CD4-positive, alpha-beta T cell treated with Interleukin-6 for 4 hours (primary cell): ENCODE measurements around the gene SRPK3.
"Not testable (repeated sequence)": the region's sequence is repeated elsewhere in the genome, so short reads cannot be mapped to it uniquely, and the experiment has no call there.

ENCODE experiments used
- DNase-seq: peaks from one replicate; pipeline ENCODE4 v3.0.0-alpha.2; 2020; ENCODE audit warnings: mixed read lengths

Gene SRPK3

DNA sequence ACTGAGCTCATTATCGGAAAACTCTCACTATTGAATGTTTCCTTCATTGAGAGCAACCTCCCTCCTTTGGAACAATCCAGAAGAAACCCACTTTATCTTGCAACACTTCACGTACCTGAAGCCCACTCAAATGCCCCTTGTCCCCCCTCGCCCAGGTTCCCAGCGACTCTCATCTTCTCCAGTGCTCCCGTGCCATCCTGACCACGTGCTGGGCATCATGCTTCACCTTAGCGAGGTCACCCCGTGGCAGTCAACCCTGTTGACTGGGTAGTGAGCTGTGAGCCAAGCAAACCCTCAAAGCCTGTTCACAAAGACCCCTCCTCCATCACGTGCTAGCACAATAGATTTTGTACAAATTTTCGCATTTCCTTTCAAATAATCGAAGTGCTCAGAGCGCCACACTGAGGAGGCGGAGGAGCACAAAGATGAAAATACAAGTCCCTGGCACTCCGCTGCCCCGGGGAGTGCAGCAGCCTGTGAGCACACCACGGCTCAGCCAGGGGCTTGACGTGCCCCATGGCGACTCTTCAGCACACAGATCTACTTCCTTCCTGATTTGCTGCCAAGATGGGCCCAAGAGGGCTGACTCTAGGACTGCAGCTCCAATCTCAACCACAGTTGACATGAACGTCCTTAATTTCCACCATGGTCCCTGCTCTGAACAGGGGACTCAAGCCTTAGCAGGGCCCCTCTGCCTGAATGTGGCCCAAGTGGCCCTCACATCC, 33.9 kb downstream of the SRPK3 start:
- DNase-seq, result no peak

DNA sequence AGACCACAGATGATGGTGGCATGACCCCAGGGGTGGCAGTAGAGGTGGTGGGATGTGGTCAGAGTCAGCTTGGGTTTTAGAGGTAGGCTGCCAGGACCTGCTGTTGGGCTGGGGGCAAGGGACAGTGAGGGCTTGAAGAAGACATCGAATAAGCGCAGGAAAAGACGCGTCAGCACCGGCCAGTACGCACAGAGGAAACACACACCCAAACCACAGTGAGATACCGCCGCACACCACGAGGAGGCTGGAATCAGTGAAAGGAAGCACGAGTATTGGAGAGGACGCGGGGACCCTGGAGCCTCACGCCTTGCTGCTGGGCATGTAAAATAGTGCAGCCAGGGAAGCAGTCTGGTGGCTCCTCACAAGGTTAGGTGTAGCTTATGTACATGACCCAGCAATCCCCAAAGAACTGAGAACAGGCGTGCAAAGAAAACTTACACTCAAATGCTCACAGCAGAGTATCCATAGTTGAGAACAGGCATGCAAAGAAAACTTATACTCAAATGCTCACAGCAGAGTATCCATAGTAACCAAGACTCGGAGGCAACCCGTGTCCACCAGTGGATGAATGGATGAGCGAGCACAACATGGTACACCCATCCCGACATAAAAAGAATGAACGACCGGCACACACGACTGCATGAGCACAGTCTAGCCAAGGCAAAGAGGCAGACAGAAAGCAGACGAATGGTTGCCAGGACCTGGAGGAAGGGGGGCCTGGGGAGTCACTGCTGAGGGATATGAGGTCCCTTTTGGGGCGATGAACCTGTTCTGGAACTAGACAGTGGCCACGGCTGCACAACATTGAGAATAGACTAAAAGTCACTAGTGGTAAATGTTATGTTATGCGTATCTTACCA, 36.2 kb downstream of the SRPK3 start:
- peak; percentile 53 for DNase-seq

DNA sequence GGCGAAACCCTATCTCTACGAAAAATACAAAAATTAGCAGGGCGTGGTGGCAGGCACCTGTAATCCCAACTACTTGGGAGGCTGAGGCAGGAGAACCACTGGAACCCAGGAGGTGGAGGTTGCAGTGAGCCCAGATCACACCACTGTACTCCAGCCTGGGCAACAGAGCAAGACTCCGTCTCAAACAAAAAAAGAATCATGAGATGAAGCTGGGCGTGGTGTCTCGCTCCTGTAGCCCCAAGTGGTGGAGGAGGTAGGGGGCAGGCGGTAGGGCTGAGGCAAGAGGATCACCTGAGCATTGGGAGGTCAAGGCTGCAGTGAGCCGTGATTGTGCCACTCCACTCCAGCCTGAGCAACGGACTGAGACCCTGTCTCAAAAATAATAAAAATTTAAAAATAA, 37.2 kb downstream of the SRPK3 start:
- not testable (repeated sequence) for DNase-seq

DNA sequence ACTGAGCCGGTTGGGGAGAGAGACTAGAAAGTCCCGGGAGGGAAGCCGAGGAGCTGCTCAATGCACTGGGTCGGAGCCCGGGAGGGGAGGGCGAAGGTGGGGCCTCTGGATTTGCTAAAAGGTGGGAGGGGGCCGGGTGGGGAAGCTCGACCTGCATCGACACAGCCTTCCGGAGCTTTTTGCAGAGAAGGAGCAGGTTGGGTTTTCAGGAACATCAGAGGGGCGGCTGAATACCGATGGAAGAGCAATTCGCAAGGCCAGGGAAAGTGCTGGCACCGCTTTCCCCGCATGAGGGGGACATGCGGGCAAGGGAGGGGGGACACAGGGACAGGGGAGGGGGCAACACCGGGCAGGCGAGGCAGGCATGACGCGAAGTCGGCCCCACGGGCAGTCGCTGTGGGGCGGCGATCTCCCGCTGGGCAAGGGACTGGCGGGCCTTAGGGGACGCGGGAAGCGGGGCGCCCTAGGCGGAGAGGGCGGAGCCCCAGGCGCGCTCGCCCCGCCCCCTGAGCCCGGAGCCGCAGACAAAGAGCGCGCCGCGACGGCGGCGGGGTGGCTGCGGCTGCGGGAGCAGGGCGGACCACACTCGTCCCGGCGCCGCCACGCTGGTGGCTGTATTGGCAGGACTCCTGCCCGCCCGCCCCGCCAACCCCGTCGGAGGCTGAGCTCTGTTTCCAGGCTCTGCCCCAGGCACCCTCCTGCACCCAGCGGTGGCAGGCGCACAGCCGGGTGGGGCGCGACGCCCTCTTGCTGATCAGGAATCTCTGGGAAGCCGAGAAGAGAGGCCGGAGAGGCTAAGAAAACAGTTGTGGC, 37.9 kb downstream of the SRPK3 start:
- peak; percentile 73 for DNase-seq

DNA sequence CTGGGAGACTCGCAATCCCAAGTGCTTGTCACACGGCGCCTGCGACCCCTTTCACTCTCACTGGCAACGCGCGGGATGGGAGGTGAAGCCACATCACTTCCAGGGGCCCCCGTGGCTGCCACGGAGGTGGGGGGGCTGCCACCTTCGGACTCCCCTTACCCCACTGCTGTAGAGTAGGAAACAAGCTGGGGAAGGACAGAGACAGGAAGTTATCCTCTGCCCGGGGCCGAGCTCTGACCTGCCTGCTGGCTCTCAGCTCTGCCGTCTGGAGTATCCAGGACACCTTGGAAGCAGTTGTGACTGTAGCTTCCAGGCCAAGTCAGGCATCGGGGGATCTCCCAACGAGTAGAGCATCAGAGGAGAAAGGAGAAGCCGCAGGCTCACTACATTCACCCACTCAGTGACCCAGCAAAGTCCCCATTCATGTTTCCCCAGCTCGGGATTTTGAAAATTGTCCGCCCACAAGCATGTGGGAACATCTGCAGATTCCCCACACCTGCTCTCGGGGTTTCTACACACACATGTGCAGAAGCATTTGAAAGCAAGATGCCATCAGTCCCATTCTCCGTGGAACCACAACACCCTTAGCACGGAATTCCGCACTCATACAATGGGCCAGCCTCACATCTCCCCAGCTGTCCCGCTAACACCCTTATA, 38.7 kb downstream of the SRPK3 start:
- DNase-seq, result no peak

DNA sequence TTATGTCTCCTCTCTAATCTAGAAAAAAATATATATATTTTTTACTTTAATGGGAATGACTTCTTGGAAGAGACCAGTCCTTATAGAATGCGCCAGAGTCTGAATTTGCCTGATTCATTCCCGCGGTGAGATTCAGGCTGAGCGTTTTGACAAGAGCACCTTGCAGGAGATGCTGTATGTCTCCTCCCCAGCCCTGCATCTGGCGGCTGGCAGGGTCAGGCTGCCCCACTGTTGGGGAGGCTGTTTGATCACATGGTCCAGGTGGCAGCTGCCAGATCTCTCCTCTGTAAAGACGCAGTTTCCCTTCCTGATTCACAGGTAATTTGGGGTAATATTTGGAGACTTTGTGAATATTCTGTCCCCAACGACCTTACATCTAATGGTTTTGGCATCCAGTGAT, 39.8 kb downstream of the SRPK3 start:
- no peak for DNase-seq

DNA sequence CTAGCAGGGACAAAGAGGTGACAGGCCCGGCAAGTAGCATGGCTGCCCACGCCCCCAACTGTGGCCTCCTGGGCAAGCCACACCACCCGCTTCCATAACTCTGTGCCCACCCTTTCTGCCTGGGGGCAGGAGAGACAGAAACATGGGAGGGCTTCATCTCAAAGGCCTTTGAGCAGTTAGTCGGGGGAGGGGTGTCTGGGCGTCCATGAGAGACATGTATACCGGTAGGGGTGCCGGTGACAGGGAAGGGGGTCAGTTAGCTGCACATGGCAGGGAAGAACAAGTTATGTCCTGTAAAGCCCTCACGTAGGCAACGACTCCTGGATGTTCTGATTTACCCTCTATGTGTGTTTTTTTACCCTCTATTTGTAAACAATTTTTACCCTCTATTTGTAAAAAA, 40.2 kb downstream of the SRPK3 start:
- DNase-seq, result no peak

DNA sequence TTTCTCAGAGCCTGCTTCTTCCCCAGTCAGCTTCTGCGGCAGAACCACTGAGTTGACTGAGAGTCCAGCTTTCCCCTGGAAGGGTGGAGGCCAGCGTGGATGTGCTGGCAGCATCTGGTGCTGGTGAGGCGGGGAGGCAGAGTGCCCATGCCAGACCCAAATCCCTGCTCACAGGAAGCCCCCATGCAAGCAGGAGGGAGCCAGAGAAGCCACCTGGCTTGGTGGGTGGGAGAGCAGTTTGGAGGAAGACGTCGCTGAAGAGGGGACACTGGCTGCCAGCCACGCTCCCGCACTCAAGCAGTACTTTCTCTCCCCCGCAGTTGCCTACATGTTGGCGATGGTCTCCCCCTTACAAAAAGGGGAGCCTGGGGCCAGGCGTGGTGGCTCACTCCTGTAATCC, 43.5 kb downstream of the SRPK3 start:
- no peak for DNase-seq

DNA sequence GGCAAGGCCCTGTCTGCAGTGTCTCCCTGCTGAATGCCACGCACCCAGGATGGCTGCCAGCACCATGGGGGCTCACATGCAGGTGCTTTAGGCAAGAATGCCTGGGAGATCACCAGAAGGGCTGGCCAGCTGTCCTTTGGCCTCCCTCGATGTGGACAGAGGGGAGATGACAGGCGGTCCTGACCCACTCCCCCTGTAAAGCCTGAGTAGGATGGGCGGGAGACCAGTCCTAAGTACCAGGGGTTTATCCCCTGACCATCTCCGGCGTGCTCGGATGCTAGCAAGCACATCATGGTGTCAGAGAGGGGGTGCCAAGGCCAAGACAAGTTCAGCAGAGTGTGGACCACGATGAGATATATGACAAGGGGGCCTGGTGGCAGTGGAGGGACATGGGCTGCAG, 44.2 kb downstream of the SRPK3 start:
- no peak for DNase-seq

DNA sequence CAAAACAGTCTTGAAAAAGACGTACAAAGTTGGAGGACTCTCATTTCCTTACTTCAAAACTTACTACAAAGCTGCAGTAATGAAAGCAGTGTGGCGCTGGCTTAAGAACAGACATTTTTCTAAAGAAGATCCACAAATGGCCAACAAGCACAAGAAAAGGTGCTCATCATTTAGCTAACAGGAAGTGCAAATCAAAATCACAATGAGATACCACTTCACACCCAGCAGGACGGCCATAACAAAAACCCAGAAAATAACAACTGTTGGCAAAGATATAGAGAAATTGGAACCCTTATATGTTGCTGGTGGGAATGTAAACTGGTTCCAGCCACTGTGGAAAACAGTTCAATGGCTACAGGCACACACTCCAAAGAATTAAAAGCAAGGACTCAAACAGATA, 46.2 kb downstream of the SRPK3 start:
- no peak for DNase-seq

DNA sequence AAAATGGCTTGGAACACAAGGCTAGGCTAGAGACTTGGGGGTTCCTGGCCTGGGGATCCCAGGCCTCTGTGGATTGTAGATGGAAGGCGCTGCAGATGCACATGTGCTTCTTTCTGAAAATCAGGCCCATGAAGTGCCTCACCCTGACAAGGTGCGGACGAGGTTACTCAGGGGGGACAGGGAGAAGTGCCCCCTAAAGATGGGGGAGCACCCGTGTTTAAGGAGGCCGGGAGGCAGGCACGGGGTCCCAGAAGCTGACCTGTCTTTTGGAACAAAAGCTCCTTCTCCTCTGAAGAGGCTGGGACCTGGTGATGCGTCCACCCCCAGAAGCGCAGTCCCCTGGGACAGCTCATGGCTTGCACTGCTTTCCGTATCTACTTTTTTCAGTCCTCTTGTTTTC, 47.1 kb downstream of the SRPK3 start:
- DNase-seq, result no peak

DNA sequence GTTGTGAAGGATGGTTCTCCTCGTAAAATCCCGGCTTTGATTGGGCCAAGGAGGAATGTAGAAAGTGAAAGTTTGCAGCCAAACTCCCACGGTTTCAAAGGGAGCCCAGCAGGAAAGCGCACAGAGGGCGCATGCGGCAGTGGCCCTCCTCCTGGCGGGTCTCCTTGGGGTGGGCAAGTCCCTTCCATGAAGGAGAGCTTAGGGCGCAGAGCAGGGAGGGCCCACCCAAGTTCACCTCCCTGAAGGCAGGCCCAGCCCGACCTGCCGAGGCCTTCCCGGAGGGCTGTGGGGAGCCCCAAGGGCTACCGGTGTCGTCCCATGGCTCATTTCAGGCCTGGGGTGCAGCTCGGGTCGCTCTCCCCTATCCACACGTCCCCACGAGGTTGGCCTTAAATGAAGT, 47.5 kb downstream of the SRPK3 start:
- no peak for DNase-seq

DNA sequence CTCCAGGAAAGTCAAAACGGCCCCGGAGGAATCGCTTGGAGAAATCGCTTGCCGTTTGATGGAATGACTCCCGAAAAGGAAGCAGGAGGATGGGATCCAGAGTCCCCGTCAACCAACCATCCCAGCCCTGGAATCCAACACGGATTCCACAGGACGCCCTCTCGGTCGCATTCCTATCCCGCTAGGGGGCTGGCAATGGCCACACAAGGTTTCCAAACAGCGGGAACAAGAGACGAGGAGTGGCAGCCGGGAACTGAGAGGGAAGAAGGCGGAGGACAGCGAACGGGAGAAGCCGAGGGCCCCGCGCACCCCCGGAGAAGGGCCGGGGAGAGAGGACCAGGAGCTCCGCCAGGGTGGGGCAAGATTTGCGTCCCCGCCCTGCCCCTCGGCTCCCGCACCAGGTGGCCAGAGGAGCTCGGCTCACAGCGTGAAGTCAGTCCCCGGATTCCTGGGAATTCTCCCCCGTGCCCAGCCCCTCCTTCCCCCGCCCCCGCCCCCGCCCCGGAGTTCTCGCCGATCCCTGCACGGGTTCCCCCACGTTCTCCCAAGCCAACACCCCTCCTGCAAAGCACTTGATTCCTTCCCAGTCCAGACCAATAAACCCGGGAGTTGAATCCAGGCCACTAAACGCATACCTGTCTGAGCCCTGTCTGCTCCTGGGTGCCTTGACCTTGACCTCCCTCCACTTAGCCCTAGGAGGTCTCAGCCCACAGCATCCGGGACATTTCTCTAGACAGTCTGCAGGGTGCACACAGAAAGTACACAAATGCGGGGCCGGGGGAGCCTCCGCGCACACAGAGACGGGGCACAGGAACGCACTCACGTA, 48.1 kb downstream of the SRPK3 start:
- DNase-seq, result no peak

DNA sequence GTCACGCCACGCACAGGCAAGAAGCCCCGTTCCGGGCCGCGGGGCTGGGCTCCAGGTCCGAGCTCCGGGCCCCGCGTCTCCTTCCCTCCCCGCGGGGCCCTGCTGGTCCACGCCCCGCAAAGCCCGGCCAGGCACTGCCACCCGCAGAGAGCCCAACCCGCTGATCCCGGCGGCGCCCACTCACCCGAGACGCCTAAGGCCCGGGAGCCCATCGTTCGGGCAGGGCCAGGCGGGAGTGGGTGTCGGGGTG, 48.6 kb downstream of the SRPK3 start:
- DNase-seq, result no peak

DNA sequence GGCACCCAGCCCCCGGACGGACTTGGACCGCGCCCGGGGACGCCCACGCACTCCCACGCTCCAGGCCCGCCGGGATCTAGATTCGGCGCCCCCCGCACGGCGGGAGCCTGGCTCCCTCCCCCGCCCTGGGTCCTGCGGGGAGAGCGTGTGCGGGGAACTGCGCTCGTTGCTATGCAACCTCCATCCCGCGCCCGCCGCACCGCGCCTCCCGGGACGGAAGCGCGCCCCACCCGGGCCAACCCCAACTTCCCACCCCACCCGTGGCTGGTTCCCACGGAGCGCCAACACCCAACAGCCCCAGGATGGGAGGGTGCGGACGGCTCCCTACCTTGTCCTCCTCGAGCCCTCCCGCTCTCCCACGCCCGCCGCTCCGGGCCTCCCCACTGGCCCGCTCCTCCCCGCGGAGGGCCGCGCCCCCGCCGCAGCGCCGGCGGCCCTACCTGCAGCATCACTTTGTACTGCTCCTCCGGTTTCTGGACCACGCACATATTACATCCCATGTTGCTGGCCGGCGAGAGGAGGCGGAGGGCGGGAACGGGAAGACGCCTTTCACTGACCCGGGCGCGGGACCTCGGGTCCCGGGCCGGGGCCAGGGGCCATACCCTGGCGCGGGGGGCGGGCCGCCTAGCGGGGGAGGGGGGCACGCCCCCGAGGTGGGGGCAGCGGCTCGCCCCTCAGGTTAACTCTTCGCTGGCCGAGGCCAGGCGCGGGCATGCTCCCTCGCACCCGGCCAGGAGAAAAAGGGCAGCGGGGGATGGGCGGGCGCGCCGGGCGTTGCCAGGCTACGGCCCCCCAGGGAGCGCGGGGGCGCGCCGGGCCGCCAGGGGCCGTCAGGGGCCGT, 49.2 kb downstream of the SRPK3 start, which contains the start of gene PDZD4:
PDZD4 (minus strand) TSS at position 746 of the 841 bp plus-strand sequence; CDS start at position 500, 246 bp downstream.
- no peak for DNase-seq

DNA sequence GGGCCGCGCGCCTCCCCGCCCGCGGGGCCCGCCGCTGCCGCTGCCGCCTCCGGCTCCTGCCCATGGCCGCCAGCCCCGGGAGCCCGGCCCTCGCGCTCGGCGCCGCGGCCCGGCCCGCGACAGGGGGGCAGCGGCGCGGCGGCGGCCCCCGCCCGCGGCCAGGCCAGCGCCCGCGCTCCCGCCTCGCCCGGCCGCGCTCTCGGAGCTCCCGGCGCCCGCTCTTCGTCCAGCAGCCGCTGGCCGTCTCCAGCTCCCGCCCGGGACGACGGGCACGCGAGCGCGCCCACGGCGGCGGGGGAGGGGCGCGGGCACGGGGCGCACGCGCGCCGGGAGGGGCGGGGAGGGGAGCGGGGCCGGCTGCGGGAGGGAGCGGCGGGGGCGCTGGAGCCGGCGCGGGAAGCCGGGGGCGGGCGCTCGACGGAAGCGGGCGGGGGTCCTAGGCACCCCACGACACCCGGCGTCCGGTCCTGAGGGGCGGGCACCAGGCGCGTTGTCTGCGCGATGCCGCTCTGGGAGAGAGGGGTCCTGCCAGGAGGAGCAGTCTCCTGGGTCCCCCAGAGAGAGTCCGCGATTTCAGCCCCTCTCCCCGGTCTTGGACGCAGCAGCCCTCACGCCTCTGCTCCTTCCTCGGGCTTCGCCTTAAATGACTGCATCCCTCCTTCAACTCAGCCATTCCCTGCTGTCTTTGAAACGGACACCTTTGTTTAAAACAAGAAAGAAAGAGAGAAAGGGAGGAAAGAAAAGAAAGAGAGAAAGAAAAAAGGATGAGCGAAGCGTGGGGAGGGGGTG, 50.0 kb downstream of the SRPK3 start:
- no peak for DNase-seq

DNA sequence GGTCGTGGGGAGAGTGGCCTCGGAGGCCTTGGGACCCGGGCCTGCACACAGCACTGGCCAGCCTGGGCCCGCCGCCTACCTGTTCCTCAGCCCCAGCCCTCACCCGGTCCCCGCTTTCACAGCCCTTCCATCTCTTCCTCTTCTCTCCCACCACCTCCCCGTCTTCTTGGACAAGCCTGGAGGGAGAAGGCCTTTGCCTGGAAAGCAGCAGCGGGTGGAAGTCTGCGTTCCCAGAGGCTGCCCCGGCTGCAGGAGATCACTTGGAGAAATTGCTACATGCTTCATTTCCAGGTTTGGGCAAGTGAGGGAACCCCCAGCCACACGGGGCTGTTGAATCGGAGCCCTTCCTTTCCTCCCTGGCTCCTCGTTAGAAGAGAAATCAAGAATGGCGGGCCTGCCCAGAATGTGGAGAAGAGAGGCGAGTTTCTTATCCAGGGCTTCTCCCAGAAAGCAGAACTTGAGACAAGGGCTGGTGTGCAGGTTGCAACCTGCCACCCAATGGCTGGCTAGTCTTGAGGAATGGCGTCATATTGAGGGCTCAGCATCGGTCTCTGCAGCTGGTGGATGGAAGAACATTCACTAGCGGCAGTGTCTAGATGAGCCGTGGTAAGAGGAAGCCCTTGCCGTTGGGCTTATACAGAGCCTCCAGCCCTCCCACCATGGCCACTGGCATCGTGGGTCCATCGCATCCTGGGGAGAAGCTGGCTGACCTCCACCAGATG, 50.7 kb downstream of the SRPK3 start:
- no peak for DNase-seq

DNA sequence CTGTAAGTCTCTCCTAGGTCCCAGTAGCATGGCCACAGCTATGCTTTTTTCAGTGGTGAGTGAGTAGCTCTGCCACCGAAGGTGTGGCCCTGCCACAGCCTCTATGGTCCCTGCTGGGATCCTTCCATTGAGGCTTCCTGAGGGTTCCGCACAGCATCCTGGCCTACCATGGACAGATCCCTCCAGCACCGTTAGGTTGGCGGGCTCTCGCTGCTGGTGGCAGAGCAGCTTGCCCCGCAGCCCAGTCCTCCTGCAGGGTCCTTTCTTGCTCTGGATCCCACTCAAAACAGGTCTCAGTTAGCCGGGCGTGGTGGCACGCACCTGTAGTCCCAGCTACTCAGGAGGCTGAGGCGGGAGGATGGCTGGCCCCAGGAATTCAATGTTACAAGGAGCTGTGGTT, 51.9 kb downstream of the SRPK3 start:
- DNase-seq, result no peak
